ENCODE data around the gene CPNE5.

Gene CPNE5

GRCh38 chr6:36836111-36837021, 2.9 kb downstream of the CPNE5 start:
- no peak for DNase-seq (ENCODE audit: low read depth in 1 of 2, low spot score in 1 of 2)

GRCh38 chr6:36834576-36835341, 4.5 kb downstream of the CPNE5 start:
- DNase-seq (ENCODE audit: low read depth in 1 of 2, low spot score in 1 of 2): no peak

GRCh38 chr6:36833182-36833789, 6.0 kb downstream of the CPNE5 start:
- no peak for DNase-seq (ENCODE audit: low read depth in 1 of 2, low spot score in 1 of 2)

- no peak for DNase-seq (ENCODE audit: low read depth in 1 of 2, low spot score in 1 of 2)
These were observed 6.9 kb downstream of the CPNE5 start for GRCh38 chr6:36832313-36832712.

GRCh38 chr6:36830577-36830976, 8.7 kb downstream of the CPNE5 start:
- no peak for DNase-seq (ENCODE audit: low read depth in 1 of 2, low spot score in 1 of 2)

- DNase-seq (ENCODE audit: low read depth in 1 of 2, low spot score in 1 of 2): no peak
These were observed 9.2 kb downstream of the CPNE5 start for GRCh38 chr6:36829919-36830544.

GRCh38 chr6:36827261-36828079, 11.8 kb downstream of the CPNE5 start:
- no peak for DNase-seq (ENCODE audit: low read depth in 1 of 2, low spot score in 1 of 2)

- no peak for DNase-seq (ENCODE audit: low read depth in 1 of 2, low spot score in 1 of 2)
These were observed 12.6 kb downstream of the CPNE5 start for GRCh38 chr6:36826520-36827227.

- DNase-seq (ENCODE audit: low read depth in 1 of 2, low spot score in 1 of 2): no peak
These were observed 13.2 kb downstream of the CPNE5 start for GRCh38 chr6:36825994-36826393.

GRCh38 chr6:36825452-36825851, 13.8 kb downstream of the CPNE5 start:
- DNase-seq (ENCODE audit: low read depth in 1 of 2, low spot score in 1 of 2): no peak

GRCh38 chr6:36824253-36824652, 15.0 kb downstream of the CPNE5 start:
- no peak for DNase-seq (ENCODE audit: low read depth in 1 of 2, low spot score in 1 of 2)

GRCh38 chr6:36823421-36824096, 15.7 kb downstream of the CPNE5 start:
- DNase-seq (ENCODE audit: low read depth in 1 of 2, low spot score in 1 of 2): no peak

- no peak for DNase-seq (ENCODE audit: low read depth in 1 of 2, low spot score in 1 of 2)
These were observed 16.6 kb downstream of the CPNE5 start for GRCh38 chr6:36822506-36823269.

- no peak for DNase-seq (ENCODE audit: low read depth in 1 of 2, low spot score in 1 of 2)
These were observed 17.5 kb downstream of the CPNE5 start for GRCh38 chr6:36821581-36822335.

- no peak for DNase-seq (ENCODE audit: low read depth in 1 of 2, low spot score in 1 of 2)
These were observed 18.3 kb downstream of the CPNE5 start for GRCh38 chr6:36820700-36821580.

GRCh38 chr6:36818756-36819155, 20.5 kb downstream of the CPNE5 start:
- DNase-seq (ENCODE audit: low read depth in 1 of 2, low spot score in 1 of 2): no peak

- no peak for DNase-seq (ENCODE audit: low read depth in 1 of 2, low spot score in 1 of 2)
These were observed 21.4 kb downstream of the CPNE5 start for GRCh38 chr6:36817847-36818246.
